ENCODE results near the gene CBX3.

GRCh38 chr7:26171601-26172000 lies 29.9 kb upstream of the CBX3 start:
- no peak for TF ChIP-seq CTCF (IDR thresholded peaks at IDR 0.05; ENCODE audit: borderline replicate concordance, extremely low read depth, low read length, poor library complexity, severe bottlenecking)
- TF ChIP-seq EZH2 (IDR thresholded peaks at IDR 0.05; ENCODE audit: borderline replicate concordance, low read depth, low read length, severe bottlenecking) = no peak

All from DND-41 (cell line).